Measurements from ENCODE around the gene LRRC71.

- TF ChIP-seq POLR2AphosphoS5 (IDR thresholded peaks at IDR 0.05; ENCODE audit: low read depth, low read length) (no peak), EP300 (IDR thresholded peaks at IDR 0.05; ENCODE audit: borderline replicate concordance in 1 of 2, low read depth in 1 of 2, low read length in 1 of 2) (no peak), TCF12 (IDR thresholded peaks at IDR 0.05) (no peak), GABPA (IDR thresholded peaks at IDR 0.05; ENCODE audit: low read depth) (no peak), CTCF (IDR thresholded peaks at IDR 0.05) (no peak), RAD21 (IDR thresholded peaks at IDR 0.05; ENCODE audit: low read length) (no peak), SMC3 (IDR thresholded peaks at IDR 0.05; ENCODE audit: low read depth, low read length) (no peak), SIN3A (IDR thresholded peaks at IDR 0.05; ENCODE audit: borderline replicate concordance, low read depth, low read length) (no peak), USF2 (IDR thresholded peaks at IDR 0.05; ENCODE audit: borderline replicate concordance, low read depth, low read length) (no peak), FOSL2 (IDR thresholded peaks at IDR 0.05; ENCODE audit: borderline replicate concordance, low read depth) (no peak), RFX5 (IDR thresholded peaks at IDR 0.05; ENCODE audit: low read length) (no peak), REST (IDR thresholded peaks at IDR 0.05; ENCODE audit: low read depth, low read length) (no peak), USF1 (IDR thresholded peaks at IDR 0.05; ENCODE audit: borderline replicate concordance, low read depth) (no peak), FOXM1 (IDR thresholded peaks at IDR 0.05; ENCODE audit: low read depth) (no peak)
These were observed 45.2 kb upstream of the LRRC71 start for GRCh38 chr1:156875341-156875615.
